Measurements from ENCODE around the gene EPS8L1.

EPS8L1 gene

GRCh38 chr19:55081770-55082019 is 6.0 kb downstream of the EPS8L1 start:
- no peak for DNase-seq

GRCh38 chr19:55082020-55082851 is 6.6 kb downstream of the EPS8L1 start:
- DNase-seq, result peak; percentile 75

DNA sequence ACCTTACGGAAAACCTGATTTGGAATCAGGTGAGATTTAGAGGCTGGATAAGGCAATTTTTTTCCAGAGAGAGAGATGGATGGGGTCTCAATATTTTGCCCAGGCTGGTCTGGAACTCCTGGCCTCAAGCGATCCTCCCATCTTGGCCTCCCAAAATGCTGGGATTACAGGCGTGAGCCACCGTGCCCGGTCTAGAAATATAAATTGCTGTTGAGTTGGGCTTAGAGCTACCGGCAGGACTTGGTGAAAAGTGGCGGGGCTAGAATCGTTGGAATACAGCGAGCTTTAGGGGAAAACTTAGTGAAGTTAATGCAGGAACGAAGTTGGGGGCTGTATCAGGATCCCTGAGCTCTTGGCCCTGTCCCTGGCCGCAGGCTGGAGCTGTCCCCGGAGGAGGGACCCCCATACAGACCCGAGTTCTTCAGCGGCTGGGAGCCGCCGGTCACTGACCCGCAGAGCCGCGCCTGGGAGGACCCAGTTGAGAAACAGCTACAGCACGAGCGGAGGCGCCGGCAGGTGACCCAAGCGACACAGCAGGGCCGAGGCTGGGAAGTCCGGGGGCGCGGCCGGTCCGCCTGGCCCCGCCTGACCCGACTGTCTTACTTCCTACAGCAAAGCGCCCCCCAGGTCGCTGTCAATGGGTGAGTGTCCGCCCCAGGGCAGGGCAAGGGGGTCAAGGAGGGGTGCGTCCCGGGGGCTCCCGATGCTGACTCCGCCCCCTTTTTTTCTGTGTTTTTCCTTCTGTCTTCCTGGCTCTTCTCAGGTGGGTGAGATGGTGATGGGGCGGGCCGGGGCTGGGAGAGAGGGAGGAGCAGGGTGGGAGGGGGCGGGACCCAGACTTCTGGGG is 7.6 kb downstream of the EPS8L1 start:
- DNase-seq, result no peak

DNA sequence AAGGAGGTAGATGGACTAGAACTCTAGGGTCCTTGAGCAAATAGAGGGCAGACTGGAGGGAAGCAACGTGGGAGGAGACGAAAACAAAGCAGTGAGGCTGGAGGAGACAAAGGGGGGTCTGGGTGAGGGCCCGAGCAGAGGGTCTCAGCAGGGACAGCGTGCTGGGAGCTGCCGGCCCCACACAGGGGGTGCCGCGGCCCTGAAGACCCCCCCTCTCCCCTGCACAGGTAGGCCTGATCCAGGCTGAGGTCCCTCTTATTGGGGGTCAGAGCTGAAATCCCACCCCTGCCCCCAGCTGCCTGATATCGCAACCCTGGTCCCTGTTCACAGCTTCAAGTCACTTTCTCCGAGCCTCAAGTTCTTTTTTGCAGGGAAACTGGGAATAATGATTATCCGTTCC is 8.7 kb downstream of the EPS8L1 start:
- DNase-seq, result no peak

- DNase-seq, result no peak
Measured at GRCh38 chr19:55085923-55086715, 10.4 kb downstream of the EPS8L1 start.

- DNase-seq, result peak; percentile 76
Measured at GRCh38 chr19:55086730-55087541, 11.3 kb downstream of the EPS8L1 start.

DNA sequence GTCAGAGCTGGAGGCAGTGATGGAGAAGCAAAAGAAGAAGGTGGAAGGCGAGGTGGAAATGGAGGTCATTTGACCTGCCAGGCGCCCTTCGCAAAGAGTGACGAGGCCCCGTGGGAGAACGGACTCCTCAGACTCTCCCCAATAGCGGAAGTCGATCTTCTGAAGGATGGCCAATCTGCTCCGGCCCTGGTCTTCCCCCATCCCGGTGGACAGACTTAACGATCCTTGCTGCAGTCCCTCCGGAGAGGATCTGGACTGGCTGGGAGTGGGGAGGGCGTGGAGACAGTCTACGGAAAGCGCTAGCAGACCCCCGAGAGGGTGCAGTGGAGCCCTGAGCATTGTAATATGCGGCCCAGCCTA is 11.9 kb downstream of the EPS8L1 start:
- no peak for DNase-seq

DNA sequence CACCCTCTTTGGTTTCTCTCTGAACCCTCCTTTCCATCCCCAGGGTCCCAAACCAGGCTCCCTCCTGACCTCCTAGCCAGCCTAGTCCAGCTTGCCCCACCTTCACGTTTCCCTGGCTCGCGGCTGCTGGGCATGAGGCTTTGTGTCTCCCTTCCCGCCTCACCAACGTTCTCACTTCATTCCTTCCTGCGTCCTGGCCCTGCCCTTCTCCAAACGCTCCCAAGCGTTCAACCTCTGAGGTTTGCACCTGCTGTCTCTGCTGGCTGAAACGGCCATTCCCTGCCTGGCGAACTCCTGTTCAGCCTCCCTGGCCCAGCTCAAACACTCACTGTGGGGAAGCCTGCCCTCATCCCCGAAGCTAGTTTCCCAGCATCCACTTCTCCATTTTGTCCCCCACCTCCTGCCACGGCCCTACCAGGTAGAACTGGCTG is 12.4 kb downstream of the EPS8L1 start:
- no peak for DNase-seq

- peak; percentile 81 for DNase-seq
Measured at GRCh38 chr19:55088543-55089341, 13.1 kb downstream of the EPS8L1 start.

DNA sequence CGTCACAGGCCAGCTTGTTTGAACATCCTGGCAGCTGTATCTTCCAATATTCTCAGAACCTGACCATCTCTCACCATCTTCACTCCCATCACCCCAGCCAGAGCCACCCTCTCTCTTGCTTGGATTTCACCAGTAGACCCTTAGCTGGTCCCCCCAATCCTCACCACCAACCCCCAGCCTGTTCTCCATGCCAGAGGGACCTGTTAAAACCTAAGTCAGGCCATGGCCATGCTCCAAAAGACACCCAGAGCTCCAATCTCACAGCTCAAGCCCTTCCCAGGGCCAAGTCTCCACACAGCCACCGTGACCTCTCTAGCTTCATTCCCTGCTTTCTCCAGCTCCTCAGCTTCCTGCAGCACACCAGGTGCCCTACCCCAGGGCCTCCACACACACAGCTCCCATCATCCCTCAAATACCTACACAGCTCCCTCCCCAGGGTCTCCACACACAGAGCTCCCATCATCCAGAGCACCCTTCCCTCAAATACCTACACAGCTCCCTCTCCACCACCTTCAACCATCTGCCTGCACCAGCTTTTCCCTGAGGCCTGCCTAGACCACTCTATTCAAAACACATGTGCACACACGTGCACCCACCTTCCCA is 13.8 kb downstream of the EPS8L1 start:
- no peak for DNase-seq

DNA sequence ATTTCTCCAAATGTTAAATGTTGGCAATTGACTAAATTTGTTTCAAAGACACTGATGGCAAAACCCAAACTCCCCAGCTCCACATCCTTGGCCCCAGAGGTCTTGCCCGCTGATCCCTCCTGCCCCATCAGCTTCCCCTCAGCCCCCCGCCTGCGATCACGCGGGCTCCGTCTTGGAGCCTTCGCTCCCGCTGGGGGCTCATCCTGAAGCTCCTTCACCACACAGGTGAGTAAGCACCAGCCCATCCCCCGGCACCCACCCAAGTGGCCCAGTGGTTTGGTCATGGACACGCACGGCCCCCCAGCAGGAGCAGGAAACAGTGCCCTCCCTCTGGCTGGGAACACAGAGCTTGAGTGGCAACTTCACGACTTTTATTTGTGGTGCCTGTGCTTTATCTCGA is 14.9 kb downstream of the EPS8L1 start:
- no peak for DNase-seq

DNA sequence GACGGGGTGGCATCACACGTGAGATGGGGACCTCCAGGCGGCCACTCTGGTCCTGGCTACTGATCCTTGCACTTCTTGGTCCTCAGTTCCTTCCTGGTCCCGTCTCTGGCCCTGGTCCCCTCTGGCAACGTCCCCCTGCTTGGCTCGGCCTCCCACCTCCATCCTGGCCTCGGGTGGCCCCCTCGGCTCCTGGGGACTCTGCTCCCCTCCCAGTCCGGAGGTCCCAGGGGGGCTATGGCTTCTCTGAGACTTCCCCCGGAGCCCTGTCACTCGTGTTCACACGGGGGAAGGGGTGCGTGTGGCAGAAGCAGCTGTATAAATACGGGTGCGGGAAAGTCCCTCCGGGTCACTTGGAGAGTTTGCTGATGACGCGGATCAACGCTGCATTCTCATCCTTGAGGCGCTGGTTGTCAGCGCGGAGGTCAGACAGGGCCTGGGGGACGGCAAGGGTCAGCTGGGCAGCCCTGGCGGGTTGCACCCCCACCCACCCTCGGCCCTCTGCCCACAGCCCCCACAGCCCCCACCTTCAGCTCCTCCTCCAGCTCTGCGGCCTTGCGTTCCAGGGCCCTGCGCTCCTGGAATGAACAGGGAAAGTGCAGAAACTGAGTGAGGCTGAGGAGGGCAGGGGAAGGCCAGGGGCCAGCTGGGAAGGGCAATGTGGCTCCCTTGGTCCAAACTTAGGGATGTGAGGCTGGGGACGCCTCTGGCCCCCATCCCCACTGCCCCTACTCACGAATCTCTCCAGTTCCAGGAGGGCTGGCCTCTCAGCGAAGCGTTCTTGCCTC is 15.6 kb downstream of the EPS8L1 start:
- DNase-seq, result no peak

DNA sequence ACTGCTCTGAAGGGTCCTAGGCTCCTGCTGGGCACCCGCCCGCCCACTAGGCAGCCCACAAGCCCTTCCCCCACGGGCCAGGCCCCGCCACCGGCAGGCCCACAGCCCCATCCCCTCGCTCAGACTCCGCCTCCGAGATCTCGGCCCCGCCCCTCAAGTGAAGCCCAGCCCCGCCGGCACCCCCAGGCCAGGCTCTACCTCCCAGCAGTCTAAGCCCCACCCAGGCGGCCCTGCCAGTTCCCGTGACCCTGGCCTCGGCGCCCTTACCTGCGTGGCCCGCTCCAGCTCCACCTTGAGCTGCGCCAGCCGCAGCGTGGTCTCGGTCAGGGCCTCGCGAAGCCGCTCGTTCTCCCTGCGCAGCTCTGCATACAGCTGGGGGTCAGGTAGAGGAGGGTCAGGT is 16.3 kb downstream of the EPS8L1 start:
- DNase-seq, result no peak

GRCh38 chr19:55092423-55093318 is 17.0 kb downstream of the EPS8L1 start:
- no peak for DNase-seq

GRCh38 chr19:55094456-55095259 is 19.0 kb downstream of the EPS8L1 start:
- DNase-seq, result no peak

DNA sequence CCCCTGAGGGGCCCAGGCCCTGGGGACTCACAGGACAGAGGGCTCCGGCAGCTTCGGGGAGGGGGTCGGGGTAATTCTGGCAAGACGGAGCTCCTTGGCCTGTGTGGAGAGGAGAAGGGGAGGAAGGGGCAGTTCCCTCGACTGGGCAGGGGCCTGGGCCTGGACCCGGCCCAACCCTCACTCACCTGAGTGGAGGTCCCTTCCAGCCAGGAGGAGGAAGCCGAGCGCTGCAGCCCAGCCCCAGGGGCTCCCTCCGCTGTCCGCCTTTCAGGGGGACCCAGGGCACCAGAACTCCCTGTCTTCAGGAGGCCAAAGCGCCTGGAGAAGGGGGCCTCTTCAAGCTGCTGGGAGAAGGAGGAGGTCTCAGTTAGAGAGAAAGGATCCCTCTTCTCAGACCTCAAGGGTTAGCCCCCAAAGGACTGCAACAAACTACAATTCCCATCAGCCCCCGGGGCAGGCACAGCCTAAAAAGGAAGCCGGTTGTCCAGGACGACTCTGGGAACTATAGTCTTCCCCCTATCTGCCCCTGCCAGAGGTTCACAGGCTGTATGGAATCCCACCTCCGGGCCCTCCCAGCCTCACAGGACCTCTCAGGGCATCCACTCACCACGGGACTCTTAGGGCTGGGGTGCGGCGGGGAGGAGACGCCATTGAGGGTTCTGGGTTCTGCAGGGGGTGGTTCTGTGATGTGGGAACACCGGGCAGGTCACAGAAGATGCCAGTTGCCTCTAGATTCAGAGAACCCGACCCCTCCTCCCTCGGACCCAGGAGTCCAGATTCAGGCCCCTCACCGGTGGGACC is 19.8 kb downstream of the EPS8L1 start:
- no peak for DNase-seq

GRCh38 chr19:55096061-55096701 is 20.5 kb downstream of the EPS8L1 start:
- no peak for DNase-seq
